HepG2 (cell line): ENCODE results near the gene TTC31. TPM values are rescaled to one million over a fixed set of nuclear protein-coding genes. Genes with fewer than 3 reads are reported as not detected.

ENCODE experiments used
- ATAD3A ChIP-seq: sonication (generic); formaldehyde crosslinking; IDR thresholded peaks from 2 replicates; pipeline ENCODE4 v1.4.0; 2020; ENCODE audit warnings: missing genetic modification reagents
- CREBL2 ChIP-seq: sonication (generic); formaldehyde crosslinking; IDR thresholded peaks from 2 replicates; pipeline ENCODE4 v1.8.1; 2023; ENCODE audit warnings: missing genetic modification reagents, mild to moderate bottlenecking, borderline replicate concordance
- CSRNP1 ChIP-seq: sonication (generic); formaldehyde crosslinking; IDR thresholded peaks from 2 replicates; pipeline ENCODE4 v1.8.1; 2023; ENCODE audit warnings: mild to moderate bottlenecking, missing genetic modification reagents
- E2F2 ChIP-seq: sonication (generic); formaldehyde crosslinking; IDR thresholded peaks from 2 replicates; pipeline ENCODE4 v1.4.0; 2020; ENCODE audit warnings: missing genetic modification reagents, borderline replicate concordance
- FOXP4 ChIP-seq: sonication (generic); formaldehyde crosslinking; IDR thresholded peaks from 2 replicates; pipeline ENCODE4 v1.4.0; 2020; ENCODE audit warnings: missing genetic modification reagents
- HNRNPLL ChIP-seq: fragments of 200-400 bp; formaldehyde crosslinking; IDR thresholded peaks from 2 replicates; pipeline ENCODE4 v1.6.1; 2017; ENCODE audit warnings: mild to moderate bottlenecking, low read depth, low read length; ENCODE audit not compliant: poor library complexity, severe bottlenecking
- HOMEZ ChIP-seq: IDR thresholded peaks from 2 replicates; pipeline ENCODE4 v1.6.1; 2016; ENCODE audit warnings: low read depth
- NFE2L2 ChIP-seq: fragments of 150-350 bp; IDR thresholded peaks from 2 replicates; pipeline ENCODE4 v1.6.1; 2014; ENCODE audit warnings: low read length
- POLR2AphosphoS5 ChIP-seq: IDR thresholded peaks from 2 replicates; pipeline ENCODE4 v1.6.1; 2012; ENCODE audit warnings: low read depth, low read length
- POLR2G ChIP-seq: fragments of 200-400 bp; formaldehyde crosslinking; IDR thresholded peaks from 2 replicates; pipeline ENCODE4 v1.6.1; 2018; ENCODE audit warnings: mild to moderate bottlenecking, low read depth, low read length, moderate library complexity
- RFX5 ChIP-seq: IDR thresholded peaks from 2 replicates; pipeline ENCODE4 v1.6.1; 2011; ENCODE audit warnings: low read depth, low read length, improper control_type of control experiment
- ZBTB34 ChIP-seq: sonication (generic); formaldehyde crosslinking; IDR thresholded peaks from 2 replicates; pipeline ENCODE4 v1.8.0; 2022; ENCODE audit warnings: mild to moderate bottlenecking, missing genetic modification reagents
- ZGPAT ChIP-seq: IDR thresholded peaks from 2 replicates; pipeline ENCODE4 v1.6.1; 2016; ENCODE audit warnings: mild to moderate bottlenecking
- ZNF550 ChIP-seq: sonication (generic); formaldehyde crosslinking; IDR thresholded peaks from 2 replicates; pipeline ENCODE4 v1.4.0; 2020; ENCODE audit warnings: mild to moderate bottlenecking, missing genetic modification reagents, borderline replicate concordance
- polyA plus RNA-seq, 8 experiments: library from polyadenylated mRNA; depleted of rRNA in 3 of 8; stranded (reverse) in 7 of 8; unstranded in 1 of 8; fragments of >200 nt; fragmentation: Illumina TruSeq in 4 of 8; extraction: Trizol in 4 of 8; gene quantifications; 2 replicates each; pipeline versions ENCODE4 v1.2.1 to v1.2.3, GENCODE V29; 2011 to 2016; ENCODE audit warnings: low read depth in 4 of 8, missing spikeins in 1 of 8, mixed read lengths in 1 of 8; ENCODE audit not compliant: insufficient read depth in 1 of 8
- total RNA-seq, 5 experiments: library from RNA; depleted of rRNA; stranded (reverse); fragments of >200 nt; fragmentation: Illumina TruSeq; extraction: Trizol; gene quantifications; 2 replicates each; pipeline ENCODE4 v1.2.3, GENCODE V29; 2016; ENCODE audit warnings: low read depth in 1 of 5
- TF ChIP-seq, protein P1 (sequence below): sonication (generic); formaldehyde crosslinking; IDR thresholded peaks from 2 replicates; pipeline ENCODE4 v1.5.1; 2020; ENCODE audit warnings: missing genetic modification reagents, mild to moderate bottlenecking, borderline replicate concordance

Gene TTC31
- total and polyA plus RNA-seq, 2 of the 13 experiments (the other 11 are each of a cell fraction or from before 2014, with no cell fraction given), result 28.3 to 39.5 TPM

DNA sequence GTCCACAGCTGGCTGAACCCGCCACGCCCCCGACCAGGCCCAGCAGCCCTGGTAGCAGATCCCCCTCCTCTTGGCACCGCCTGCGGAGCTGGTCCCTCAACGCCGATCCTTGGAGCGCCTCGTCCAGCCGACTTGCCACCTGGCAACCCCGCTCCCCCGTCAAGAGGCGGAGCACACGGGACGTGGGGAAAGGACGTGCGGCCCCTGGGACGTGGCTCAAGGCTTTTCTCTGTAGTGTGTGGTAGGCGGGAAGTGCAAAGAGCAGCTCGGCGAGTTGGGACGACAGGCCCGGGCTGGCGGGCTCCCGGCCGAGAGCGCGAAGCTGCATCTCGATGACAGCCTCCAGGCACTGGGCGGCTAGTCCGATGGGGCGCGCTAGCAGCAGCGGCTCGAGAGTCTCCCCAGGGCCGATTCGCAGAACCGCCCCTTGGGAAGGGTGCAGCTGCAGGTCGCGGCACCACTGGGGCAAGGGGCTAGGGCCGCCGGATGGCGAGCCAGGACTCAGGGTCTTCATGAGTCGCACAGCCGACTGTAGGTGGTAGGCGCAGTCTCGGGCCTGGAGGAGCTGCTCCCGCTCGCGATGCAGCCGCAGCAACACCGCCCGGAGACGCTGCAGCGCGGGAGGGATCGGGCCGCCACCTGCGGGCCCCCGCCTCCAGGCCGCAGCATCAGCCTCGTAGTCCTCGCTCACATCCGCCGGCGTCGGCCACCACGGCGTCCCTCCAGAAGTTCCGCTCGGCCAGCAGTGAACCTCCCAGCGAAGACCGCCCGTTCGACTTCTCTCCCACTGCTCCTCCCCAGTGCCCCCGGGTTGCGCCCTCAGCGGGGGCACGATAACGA, 700 bp upstream of the TTC31 start (continued):
- no peak for TF ChIP-seq RFX5
- TF ChIP-seq ZNF550 (CRISPR knock-in tag), result no peak; the same call in 1 of the 2 replicates
- TF ChIP-seq POLR2G, result no peak
- TF ChIP-seq POLR2AphosphoS5, result peak; percentile 53; the same call in 1 of the 2 replicates
- TF ChIP-seq CREBL2, result peak; percentile 84; the same call in 1 of the 2 replicates
- TF ChIP-seq E2F2 (CRISPR knock-in tag), result no peak
- TF ChIP-seq ZGPAT (CRISPR knock-in tag), result no peak
- no peak; the same call in 1 of the 2 replicates for TF ChIP-seq HOMEZ (CRISPR knock-in tag)
- TF ChIP-seq ATAD3A (CRISPR knock-in tag), result no peak
- TF ChIP-seq NFE2L2, result no peak
- peak; percentile 81 for TF ChIP-seq HNRNPLL
- TF ChIP-seq, protein P1, sequence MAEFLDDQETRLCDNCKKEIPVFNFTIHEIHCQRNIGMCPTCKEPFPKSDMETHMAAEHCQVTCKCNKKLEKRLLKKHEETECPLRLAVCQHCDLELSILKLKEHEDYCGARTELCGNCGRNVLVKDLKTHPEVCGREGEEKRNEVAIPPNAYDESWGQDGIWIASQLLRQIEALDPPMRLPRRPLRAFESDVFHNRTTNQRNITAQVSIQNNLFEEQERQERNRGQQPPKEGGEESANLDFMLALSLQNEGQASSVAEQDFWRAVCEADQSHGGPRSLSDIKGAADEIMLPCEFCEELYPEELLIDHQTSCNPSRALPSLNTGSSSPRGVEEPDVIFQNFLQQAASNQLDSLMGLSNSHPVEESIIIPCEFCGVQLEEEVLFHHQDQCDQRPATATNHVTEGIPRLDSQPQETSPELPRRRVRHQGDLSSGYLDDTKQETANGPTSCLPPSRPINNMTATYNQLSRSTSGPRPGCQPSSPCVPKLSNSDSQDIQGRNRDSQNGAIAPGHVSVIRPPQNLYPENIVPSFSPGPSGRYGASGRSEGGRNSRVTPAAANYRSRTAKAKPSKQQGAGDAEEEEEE (CRISPR knock-in tag), result no peak
- no peak; the same call in 1 of the 2 replicates for TF ChIP-seq ZBTB34 (CRISPR knock-in tag)
- TF ChIP-seq CSRNP1 (CRISPR knock-in tag), result no peak; the same call in 1 of the 2 replicates
- no peak for TF ChIP-seq FOXP4 (CRISPR knock-in tag)
